Measurements from ENCODE around the gene MYCL.
A peak's percentile ranks its signal among the peaks of the same experiment; 100 is the strongest.
"Not testable (repeated sequence)": the region's sequence is repeated elsewhere in the genome, so short reads cannot be mapped to it uniquely, and the experiment has no call there.

MYCL gene

GRCh38 chr1:39882152-39882551 is 19.6 kb downstream of the MYCL start:
- H3K27ac Mint-ChIP-seq, result no peak overlapping the region
- peaks cover 38% of the 10 kb centered on the region for H3K4me1 Mint-ChIP-seq (ENCODE audit: low read depth)
- H3K27me3 Mint-ChIP-seq, result peaks cover 4% of the 10 kb centered on the region
- no peaks in the 10 kb centered on the region for H3K9me3 Mint-ChIP-seq (ENCODE audit: low read depth)
- peaks cover 3% of the 10 kb centered on the region for H3K36me3 Mint-ChIP-seq
- peak overlapping the region; percentile 97 for H3K4me3 Mint-ChIP-seq

DNA sequence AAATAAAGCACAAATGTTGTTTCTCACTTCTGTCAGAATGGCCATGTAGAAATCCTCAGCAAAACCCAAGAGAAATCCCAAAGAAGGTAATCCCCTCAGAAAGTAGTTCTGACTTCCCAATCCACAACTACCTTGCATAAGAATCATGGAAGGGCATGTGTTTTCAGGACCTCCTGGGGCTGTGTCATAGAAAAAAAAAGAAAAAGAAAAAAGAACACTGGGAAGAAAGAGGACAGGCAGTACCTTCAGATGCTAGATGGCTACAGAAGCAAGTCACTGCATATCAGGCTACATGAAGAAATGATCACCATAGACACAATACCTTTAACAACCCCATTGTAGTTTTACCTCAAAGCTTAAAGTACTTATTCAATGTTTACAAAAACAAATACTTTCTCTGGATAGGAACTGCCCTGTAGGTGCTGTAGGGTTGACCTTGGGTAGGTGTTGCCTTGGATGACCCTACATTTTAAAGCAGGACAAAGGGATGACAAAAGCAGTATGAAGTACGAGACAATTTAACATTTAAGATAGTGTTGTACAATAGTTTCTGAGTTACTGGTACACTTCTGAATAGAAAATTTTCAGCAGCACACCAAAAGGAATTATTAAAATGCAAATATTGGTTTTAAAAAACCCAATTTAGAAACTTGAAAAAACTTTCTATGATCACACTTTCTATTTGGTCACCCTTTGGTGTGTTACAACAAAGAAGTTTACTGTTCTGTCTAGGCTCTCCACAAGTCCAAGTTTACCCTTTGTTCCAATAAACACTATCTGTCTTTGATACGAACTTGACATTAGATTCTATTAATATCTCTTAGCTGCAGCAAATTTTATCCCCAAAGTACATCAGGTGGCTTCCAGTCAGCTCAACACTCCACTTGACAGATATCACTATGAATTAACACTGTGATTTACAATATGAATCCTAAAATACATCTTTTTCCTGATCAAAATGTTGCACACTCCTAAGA is 23.4 kb downstream of the MYCL start:
- H3K27ac Mint-ChIP-seq, result no peak overlapping the region
- H3K36me3 Mint-ChIP-seq, result peaks cover 5% of the 10 kb centered on the region
- H3K9me3 Mint-ChIP-seq (ENCODE audit: low read depth), result no peaks in the 10 kb centered on the region
- peaks cover 53% of the 10 kb centered on the region for H3K4me1 Mint-ChIP-seq (ENCODE audit: low read depth)
- no peak overlapping the region for H3K4me3 Mint-ChIP-seq
- H3K27me3 Mint-ChIP-seq, result no peaks in the 10 kb centered on the region

GRCh38 chr1:39877231-39877778 is 24.4 kb downstream of the MYCL start:
- H3K4me1 Mint-ChIP-seq (ENCODE audit: low read depth), result peaks cover 53% of the 10 kb centered on the region
- H3K36me3 Mint-ChIP-seq, result peaks cover 5% of the 10 kb centered on the region
- H3K9me3 Mint-ChIP-seq (ENCODE audit: low read depth), result no peaks in the 10 kb centered on the region
- H3K4me3 Mint-ChIP-seq, result no peak overlapping the region
- H3K27ac Mint-ChIP-seq, result no peak overlapping the region
- no peaks in the 10 kb centered on the region for H3K27me3 Mint-ChIP-seq

DNA sequence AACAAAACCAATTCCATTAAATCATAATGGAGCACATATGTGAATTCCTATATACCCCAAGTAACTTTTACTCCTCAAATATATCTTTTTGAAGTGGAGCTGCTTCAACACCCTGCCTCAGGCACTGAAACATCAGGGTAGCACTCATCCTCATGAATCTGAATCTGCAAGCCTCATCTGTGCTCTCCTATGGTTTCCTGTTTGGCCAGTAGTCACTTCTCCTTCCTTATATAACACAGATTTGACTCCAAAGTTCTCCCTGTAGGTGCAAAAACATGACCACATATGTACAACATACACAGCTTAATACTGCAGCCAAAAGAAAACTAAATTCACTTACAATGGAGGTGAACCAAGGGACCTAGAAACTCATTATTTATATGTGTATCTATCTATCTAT is 25.6 kb downstream of the MYCL start:
- Mint-ChIP-seq H3K4me3 (no peak overlapping the region), H3K9me3 (ENCODE audit: low read depth) (no peaks in the 10 kb centered on the region), H3K36me3 (peaks cover 3% of the 10 kb centered on the region), H3K4me1 (ENCODE audit: low read depth) (peaks cover 45% of the 10 kb centered on the region), H3K27me3 (no peaks in the 10 kb centered on the region), H3K27ac (no peak overlapping the region)

- Mint-ChIP-seq H3K9me3 (ENCODE audit: low read depth) (no peaks in the 10 kb centered on the region), H3K27me3 (no peaks in the 10 kb centered on the region), H3K27ac (no peak overlapping the region), H3K4me1 (ENCODE audit: low read depth) (peaks cover 31% of the 10 kb centered on the region), H3K4me3 (no peak overlapping the region), H3K36me3 (peaks cover 2% of the 10 kb centered on the region)
These were observed 29.0 kb downstream of the MYCL start for GRCh38 chr1:39872698-39873097.

DNA sequence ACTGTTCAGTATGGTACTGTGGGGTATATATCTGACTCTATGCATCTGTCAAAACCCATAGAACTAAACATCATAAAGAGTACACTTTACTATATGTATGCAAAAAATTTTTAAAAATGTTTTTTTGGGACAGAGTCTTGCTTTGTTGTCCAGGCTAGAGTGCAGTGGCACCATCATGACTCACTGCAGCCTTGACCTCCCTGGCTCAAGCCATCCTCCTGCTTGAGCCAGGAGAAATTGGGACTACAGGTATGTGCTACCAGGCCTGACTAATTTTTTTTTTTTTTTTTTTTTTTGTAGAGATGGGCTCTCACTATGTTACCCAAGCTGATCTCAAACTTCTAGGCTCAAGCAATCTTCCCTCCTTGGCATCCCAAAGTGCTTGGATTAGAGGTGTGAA is 29.9 kb downstream of the MYCL start:
- Mint-ChIP-seq H3K27me3 (no peaks in the 10 kb centered on the region), H3K36me3 (peaks cover 2% of the 10 kb centered on the region), H3K27ac (no peak overlapping the region), H3K4me1 (ENCODE audit: low read depth) (peaks cover 24% of the 10 kb centered on the region), H3K4me3 (no peak overlapping the region), H3K9me3 (ENCODE audit: low read depth) (no peaks in the 10 kb centered on the region)

DNA sequence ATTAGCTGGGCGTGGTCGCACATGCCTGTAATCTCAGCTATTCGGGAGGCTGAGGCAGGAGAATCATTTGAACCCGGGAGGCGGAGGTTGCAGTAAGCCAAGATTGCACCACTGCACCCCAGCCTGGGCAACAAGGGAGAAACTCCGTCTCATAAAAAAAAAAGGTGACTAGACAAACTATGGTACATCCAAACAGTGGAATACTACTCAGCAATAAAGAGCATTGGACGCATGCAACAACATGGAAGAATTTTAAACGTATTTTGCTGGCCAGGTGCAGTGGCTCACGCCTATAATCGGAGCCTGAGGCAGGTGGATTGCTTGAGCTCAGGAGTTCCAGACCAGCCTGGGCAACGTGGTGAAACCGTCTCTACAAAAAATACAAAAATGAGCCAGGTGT is 30.7 kb downstream of the MYCL start:
- H3K4me1 Mint-ChIP-seq (ENCODE audit: low read depth), result peaks cover 22% of the 10 kb centered on the region
- H3K36me3 Mint-ChIP-seq; H3K4me3 Mint-ChIP-seq; H3K27ac Mint-ChIP-seq; H3K9me3 Mint-ChIP-seq (ENCODE audit: low read depth); H3K27me3 Mint-ChIP-seq: not testable (repeated sequence)

- H3K4me3 Mint-ChIP-seq; H3K9me3 Mint-ChIP-seq (ENCODE audit: low read depth); H3K36me3 Mint-ChIP-seq; H3K27ac Mint-ChIP-seq; H3K27me3 Mint-ChIP-seq: not testable (repeated sequence)
- H3K4me1 Mint-ChIP-seq (ENCODE audit: low read depth), result peaks cover 18% of the 10 kb centered on the region
These were observed 32.1 kb downstream of the MYCL start for GRCh38 chr1:39869538-39870112.

GRCh38 chr1:39866767-39867166 is 35.0 kb downstream of the MYCL start:
- Mint-ChIP-seq H3K4me1 (ENCODE audit: low read depth) (peaks cover 6% of the 10 kb centered on the region), H3K27me3 (no peaks in the 10 kb centered on the region), H3K36me3 (no peaks in the 10 kb centered on the region)

GRCh38 chr1:39865762-39866161 is 36.0 kb downstream of the MYCL start:
- H3K4me3 Mint-ChIP-seq, result no peak overlapping the region
- H3K9me3 Mint-ChIP-seq (ENCODE audit: low read depth), result no peaks in the 10 kb centered on the region
- peaks cover 5% of the 10 kb centered on the region for H3K36me3 Mint-ChIP-seq
- no peaks in the 10 kb centered on the region for H3K27me3 Mint-ChIP-seq
- H3K4me1 Mint-ChIP-seq (ENCODE audit: low read depth), result peaks cover 10% of the 10 kb centered on the region
- no peak overlapping the region for H3K27ac Mint-ChIP-seq

More at GRCh38 chr1:39866767-39867166, 35.0 kb downstream of the MYCL start:
- H3K9me3 Mint-ChIP-seq (ENCODE audit: low read depth), result no peaks in the 10 kb centered on the region
- no peak overlapping the region for H3K4me3 Mint-ChIP-seq
- no peak overlapping the region for H3K27ac Mint-ChIP-seq

- H3K9me3 Mint-ChIP-seq (ENCODE audit: low read depth), result no peaks in the 10 kb centered on the region
- no peak overlapping the region for H3K27ac Mint-ChIP-seq
- H3K4me1 Mint-ChIP-seq (ENCODE audit: low read depth), result peaks cover 8% of the 10 kb centered on the region
- H3K4me3 Mint-ChIP-seq, result no peak overlapping the region
- peaks cover 5% of the 10 kb centered on the region for H3K36me3 Mint-ChIP-seq
- H3K27me3 Mint-ChIP-seq, result no peaks in the 10 kb centered on the region
These were observed 38.5 kb downstream of the MYCL start for GRCh38 chr1:39863177-39863576.

GRCh38 chr1:39861003-39861402 is 40.7 kb downstream of the MYCL start:
- Mint-ChIP-seq H3K27ac (no peak overlapping the region), H3K27me3 (no peaks in the 10 kb centered on the region), H3K9me3 (ENCODE audit: low read depth) (no peaks in the 10 kb centered on the region), H3K36me3 (peaks cover 7% of the 10 kb centered on the region), H3K4me3 (no peak overlapping the region), H3K4me1 (ENCODE audit: low read depth) (peaks cover 8% of the 10 kb centered on the region)

DNA sequence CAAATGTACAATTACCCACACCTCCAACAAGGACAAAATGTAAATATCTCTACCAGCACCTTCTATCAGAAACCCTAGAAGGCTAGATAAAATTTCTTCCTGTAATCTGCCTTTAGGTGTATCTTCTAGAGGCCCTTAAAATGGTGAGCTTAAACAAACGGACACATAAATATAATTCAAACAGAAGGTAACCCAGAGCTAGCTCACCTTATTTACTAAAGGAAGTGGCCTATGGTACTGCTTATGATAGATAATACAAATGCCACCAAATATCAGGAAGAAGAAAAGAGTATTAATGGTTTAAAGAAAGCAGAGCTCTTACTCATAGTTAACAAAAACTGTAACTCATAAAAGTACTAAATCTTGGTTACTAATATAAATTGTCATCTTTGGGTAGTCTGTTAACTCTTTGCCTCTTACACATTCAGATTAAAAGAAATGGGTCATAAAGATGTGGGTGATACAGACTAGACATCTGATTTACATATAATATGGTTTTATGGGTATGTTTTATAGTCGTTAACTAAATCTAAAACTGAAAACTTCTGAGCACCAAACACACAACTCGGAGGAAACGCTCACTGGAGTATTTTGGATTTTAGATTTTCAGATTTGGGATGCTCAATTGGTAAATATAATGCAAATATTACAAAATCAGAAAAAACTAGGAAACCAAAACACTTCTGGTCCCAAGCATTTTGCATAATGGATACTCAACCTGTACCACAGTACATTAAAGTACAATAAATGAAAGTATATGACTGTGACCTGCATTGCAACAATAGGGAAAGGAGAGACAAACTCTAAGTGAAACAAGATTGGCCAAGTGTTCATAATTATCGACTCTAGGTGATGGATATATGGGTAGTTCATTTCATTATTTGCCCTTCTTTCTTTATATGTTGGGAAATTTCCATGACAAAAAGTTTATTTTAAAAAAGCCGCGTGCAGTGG is 41.6 kb downstream of the MYCL start:
- Mint-ChIP-seq H3K27me3 (no peaks in the 10 kb centered on the region), H3K27ac (no peak overlapping the region), H3K36me3 (peaks cover 11% of the 10 kb centered on the region), H3K9me3 (ENCODE audit: low read depth) (no peaks in the 10 kb centered on the region), H3K4me1 (ENCODE audit: low read depth) (peaks cover 7% of the 10 kb centered on the region), H3K4me3 (no peak overlapping the region)

- peaks cover 12% of the 10 kb centered on the region for H3K4me1 Mint-ChIP-seq (ENCODE audit: low read depth)
- no peaks in the 10 kb centered on the region for H3K27me3 Mint-ChIP-seq
- no peak overlapping the region for H3K27ac Mint-ChIP-seq
- no peak overlapping the region for H3K4me3 Mint-ChIP-seq
- peaks cover 13% of the 10 kb centered on the region for H3K36me3 Mint-ChIP-seq
- no peaks in the 10 kb centered on the region for H3K9me3 Mint-ChIP-seq (ENCODE audit: low read depth)
These were observed 43.4 kb downstream of the MYCL start for GRCh38 chr1:39858315-39858714.
